ENCODE results near the gene NT5DC1. TPM values are rescaled to one million over a fixed set of nuclear protein-coding genes. Genes with fewer than 3 reads are reported as not detected.
A peak's percentile ranks its signal among the peaks of the same experiment; 100 is the strongest.

The NT5DC1 gene
- total RNA-seq, 6 experiments from 2014 or later = 24.8 to 35.3 (median 31.9) TPM

DNA sequence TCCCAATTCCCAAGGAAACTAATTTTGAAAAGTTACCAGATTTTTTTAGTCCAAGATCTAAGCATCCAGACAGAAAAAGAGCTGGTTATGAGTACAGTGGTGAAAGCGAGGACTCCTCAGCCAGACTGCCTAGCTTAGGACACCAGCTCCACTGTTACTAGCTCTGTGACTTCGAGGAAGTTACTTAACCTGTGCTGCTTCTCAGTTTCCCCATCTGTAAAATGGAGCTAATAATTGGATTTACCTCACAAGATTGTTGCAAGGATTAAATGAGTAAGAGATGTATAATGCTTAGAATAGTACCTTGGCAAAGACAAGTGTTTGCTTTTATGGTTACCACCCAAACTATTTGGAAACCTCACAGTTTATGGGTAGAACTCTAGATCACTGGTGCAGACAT, 1.1 kb downstream of the NT5DC1 start:
- Mint-ChIP-seq H3K27me3 (ENCODE audit: insufficient read depth) (no peaks in the 10 kb centered on the region), H3K27ac (peak overlapping the region; percentile 83), H3K4me3 (peak overlapping the region; percentile 93), H3K4me1 (ENCODE audit: low read depth) (peaks cover 64% of the 10 kb centered on the region), H3K36me3 (ENCODE audit: low read depth) (peaks cover 8% of the 10 kb centered on the region), H3K9me3 (peaks cover 1% of the 10 kb centered on the region)
- DNase-seq = no peak
- TF ChIP-seq, protein P1, sequence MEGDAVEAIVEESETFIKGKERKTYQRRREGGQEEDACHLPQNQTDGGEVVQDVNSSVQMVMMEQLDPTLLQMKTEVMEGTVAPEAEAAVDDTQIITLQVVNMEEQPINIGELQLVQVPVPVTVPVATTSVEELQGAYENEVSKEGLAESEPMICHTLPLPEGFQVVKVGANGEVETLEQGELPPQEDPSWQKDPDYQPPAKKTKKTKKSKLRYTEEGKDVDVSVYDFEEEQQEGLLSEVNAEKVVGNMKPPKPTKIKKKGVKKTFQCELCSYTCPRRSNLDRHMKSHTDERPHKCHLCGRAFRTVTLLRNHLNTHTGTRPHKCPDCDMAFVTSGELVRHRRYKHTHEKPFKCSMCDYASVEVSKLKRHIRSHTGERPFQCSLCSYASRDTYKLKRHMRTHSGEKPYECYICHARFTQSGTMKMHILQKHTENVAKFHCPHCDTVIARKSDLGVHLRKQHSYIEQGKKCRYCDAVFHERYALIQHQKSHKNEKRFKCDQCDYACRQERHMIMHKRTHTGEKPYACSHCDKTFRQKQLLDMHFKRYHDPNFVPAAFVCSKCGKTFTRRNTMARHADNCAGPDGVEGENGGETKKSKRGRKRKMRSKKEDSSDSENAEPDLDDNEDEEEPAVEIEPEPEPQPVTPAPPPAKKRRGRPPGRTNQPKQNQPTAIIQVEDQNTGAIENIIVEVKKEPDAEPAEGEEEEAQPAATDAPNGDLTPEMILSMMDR (IDR thresholded peaks at IDR 0.05) = no peak

DNA sequence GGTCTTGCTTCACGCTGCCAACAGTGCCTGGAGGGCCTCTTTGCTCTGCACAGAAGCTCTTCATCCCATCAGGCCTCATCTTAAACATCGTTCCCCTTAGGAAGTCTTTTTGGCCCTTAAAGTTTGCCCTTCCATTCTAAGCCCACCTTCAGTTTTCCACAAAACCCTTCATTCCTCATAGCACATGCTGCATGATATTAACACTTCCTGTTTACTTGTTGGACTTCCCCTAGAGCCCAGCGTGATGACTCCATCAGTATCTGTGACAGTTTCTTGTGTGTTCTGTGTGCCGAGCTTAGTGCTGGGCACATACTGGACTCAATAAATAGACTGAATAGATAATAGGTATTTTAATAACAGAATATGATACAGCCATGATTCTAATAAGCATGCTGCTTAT, 2.2 kb downstream of the NT5DC1 start:
- DNase-seq = no peak
- peaks cover 66% of the 10 kb centered on the region for H3K4me1 Mint-ChIP-seq (ENCODE audit: low read depth)
- H3K27ac Mint-ChIP-seq = no peak overlapping the region
- no peaks in the 10 kb centered on the region for H3K9me3 Mint-ChIP-seq
- H3K4me3 Mint-ChIP-seq = peak overlapping the region; percentile 28; the same call in 1 of the 2 replicates
- TF ChIP-seq, protein P1 (IDR thresholded peaks at IDR 0.05) = no peak
- peaks cover 7% of the 10 kb centered on the region; the same call in 1 of the 2 replicates for H3K36me3 Mint-ChIP-seq (ENCODE audit: low read depth)
- no peaks in the 10 kb centered on the region for H3K27me3 Mint-ChIP-seq (ENCODE audit: insufficient read depth)

DNA sequence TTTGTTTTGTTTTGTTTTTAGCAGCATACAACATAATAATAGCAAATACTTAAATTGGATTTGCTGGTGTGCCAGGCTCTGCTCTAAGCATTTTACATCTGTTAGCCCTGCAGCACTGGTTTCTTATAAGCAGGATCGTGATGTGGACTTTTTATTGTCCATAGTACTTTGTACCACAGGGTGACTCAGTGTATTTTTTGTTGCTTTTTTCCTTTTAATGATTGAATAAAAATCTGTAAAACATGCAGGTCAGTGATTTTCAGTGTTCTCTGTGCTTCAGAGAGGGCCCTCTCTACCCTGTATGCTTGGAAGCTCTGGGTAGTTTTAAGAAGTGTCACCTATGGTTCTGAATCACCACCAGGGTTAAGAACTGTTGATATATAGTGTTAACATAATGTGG, 4.0 kb downstream of the NT5DC1 start:
- TF ChIP-seq, protein P1 (IDR thresholded peaks at IDR 0.05) = no peak
- DNase-seq = no peak
- H3K9me3 Mint-ChIP-seq = no peaks in the 10 kb centered on the region
- peaks cover 63% of the 10 kb centered on the region for H3K4me1 Mint-ChIP-seq (ENCODE audit: low read depth)
- no peak overlapping the region for H3K27ac Mint-ChIP-seq
- H3K27me3 Mint-ChIP-seq (ENCODE audit: insufficient read depth) = no peaks in the 10 kb centered on the region
- no peak overlapping the region for H3K4me3 Mint-ChIP-seq
- H3K36me3 Mint-ChIP-seq (ENCODE audit: low read depth) = peaks cover 18% of the 10 kb centered on the region; the same call in 1 of the 2 replicates

DNA sequence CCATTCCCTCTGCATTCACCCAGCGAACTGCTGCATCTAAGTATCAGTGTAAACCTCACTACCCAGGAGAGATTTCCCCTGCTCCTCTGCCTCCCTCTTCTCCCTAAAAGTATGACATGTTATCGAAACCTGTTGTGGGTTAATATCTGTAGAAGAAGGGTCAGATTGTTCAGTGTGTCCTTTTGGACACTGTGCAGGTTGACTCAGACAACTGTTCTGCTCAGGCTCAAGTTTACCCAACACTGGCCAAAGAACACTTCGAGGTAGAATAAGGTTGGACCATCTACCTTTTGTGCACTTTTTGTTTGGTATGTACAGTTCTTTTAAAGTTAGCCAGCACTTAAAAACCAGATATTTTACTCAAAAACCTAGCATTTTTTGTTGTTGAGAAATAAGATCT, 4.6 kb downstream of the NT5DC1 start:
- TF ChIP-seq, protein P1 (IDR thresholded peaks at IDR 0.05) = no peak
- Mint-ChIP-seq H3K9me3 (no peaks in the 10 kb centered on the region), H3K27me3 (ENCODE audit: insufficient read depth) (no peaks in the 10 kb centered on the region), H3K4me3 (no peak overlapping the region), H3K4me1 (ENCODE audit: low read depth) (peaks cover 57% of the 10 kb centered on the region), H3K36me3 (ENCODE audit: low read depth) (peaks cover 20% of the 10 kb centered on the region), H3K27ac (no peak overlapping the region)
- no peak for DNase-seq

DNA sequence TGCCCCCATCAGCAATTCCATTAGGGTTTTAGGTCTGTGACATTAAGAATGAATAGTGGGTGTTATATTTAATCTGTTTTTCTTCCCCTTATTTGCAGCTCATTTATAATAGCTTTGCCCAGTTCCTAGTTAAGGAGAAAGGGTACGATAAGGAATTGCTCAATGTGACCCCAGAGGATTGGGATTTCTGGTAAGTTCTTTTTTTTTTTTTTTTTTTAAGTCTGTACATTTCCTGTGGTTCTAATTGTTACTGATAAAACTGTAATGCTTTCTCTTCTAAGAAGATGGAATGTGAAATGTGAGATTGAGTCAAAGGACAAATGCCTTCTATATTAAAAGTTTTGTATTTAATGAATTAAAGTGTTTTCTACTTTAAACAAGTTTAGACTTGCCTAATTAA, 5.5 kb downstream of the NT5DC1 start:
- Mint-ChIP-seq H3K4me1 (ENCODE audit: low read depth) (peaks cover 54% of the 10 kb centered on the region), H3K27ac (no peak overlapping the region), H3K36me3 (ENCODE audit: low read depth) (peaks cover 23% of the 10 kb centered on the region), H3K9me3 (no peaks in the 10 kb centered on the region), H3K4me3 (no peak overlapping the region), H3K27me3 (ENCODE audit: insufficient read depth) (no peaks in the 10 kb centered on the region)
- TF ChIP-seq, protein P1 (IDR thresholded peaks at IDR 0.05) = no peak
- no peak for DNase-seq

DNA sequence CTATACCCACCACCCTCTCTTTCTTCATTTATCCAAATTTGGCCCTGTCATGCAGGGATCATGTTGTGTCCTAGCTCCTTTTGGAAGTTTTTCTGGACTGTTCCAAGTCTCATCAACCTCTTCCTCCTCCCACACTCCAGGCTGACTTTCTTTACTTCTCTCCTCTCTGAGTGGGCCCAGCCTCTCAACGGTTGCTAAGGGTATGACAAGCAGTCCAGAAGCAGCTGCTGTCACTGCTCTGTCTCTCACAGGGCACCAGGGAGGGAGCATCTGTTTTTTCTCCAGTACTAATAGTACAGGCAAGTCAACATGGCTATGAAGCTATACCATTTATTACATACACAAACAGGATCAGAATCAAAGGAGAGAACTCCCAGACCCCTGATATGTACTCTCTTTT, 8.2 kb downstream of the NT5DC1 start:
- H3K4me1 Mint-ChIP-seq (ENCODE audit: low read depth) = peaks cover 29% of the 10 kb centered on the region
- H3K36me3 Mint-ChIP-seq (ENCODE audit: low read depth) = peaks cover 26% of the 10 kb centered on the region
- H3K9me3 Mint-ChIP-seq = no peaks in the 10 kb centered on the region
- no peak overlapping the region for H3K27ac Mint-ChIP-seq
- H3K27me3 Mint-ChIP-seq (ENCODE audit: insufficient read depth) = no peaks in the 10 kb centered on the region
- DNase-seq = no peak
- TF ChIP-seq, protein P1 (IDR thresholded peaks at IDR 0.05) = no peak
- no peak overlapping the region for H3K4me3 Mint-ChIP-seq
